Endodermal cell (in vitro differentiated cells): ENCODE data around the gene CMSS1. TPM values are rescaled to one million over a fixed set of nuclear protein-coding genes. Genes with fewer than 3 reads are reported as not detected.

Experiments
- DNase-seq: peaks from one replicate; pipeline ENCODE4 v3.0.0-alpha.2; 2017
- H3K27ac ChIP-seq: 2 replicates; pipeline ENCODE4 v1.5.1; 2013; ENCODE audit warnings: mild to moderate bottlenecking, low read depth, low read length, moderate library complexity
- H3K27me3 ChIP-seq: 2 replicates; pipeline ENCODE4 v1.6.1; 2013; ENCODE audit warnings: mild to moderate bottlenecking, low read length, moderate library complexity; ENCODE audit not compliant: insufficient read depth, control insufficient read depth, poor library complexity, severe bottlenecking
- H3K36me3 ChIP-seq: 2 replicates; pipeline ENCODE4 v1.7.0; 2013; ENCODE audit warnings: mild to moderate bottlenecking, low read length, moderate library complexity; ENCODE audit not compliant: control insufficient read depth, insufficient read depth
- H3K4me1 ChIP-seq: one replicate; pipeline ENCODE4 v1.7.0; 2013; ENCODE audit warnings: low read length; ENCODE audit not compliant: control insufficient read depth, insufficient read depth
- H3K4me3 ChIP-seq: 2 replicates; pipeline ENCODE4 v1.5.1; 2013; ENCODE audit warnings: mild to moderate bottlenecking, low read length, moderate library complexity
- H3K9ac ChIP-seq: 2 replicates; pipeline ENCODE4 v1.6.1; 2013; ENCODE audit warnings: mild to moderate bottlenecking, low read length, moderate library complexity; ENCODE audit not compliant: poor library complexity, severe bottlenecking; ENCODE audit errors: extremely low read depth
- H3K9me3 ChIP-seq: 2 replicates; pipeline ENCODE4 v1.6.1; 2013; ENCODE audit warnings: mild to moderate bottlenecking, low read length, moderate library complexity; ENCODE audit not compliant: control insufficient read depth
- H3K27ac Mint-ChIP-seq: 2 replicates; pipeline ENCODE4 v1.8.0; 2020; ENCODE audit warnings: mixed read lengths
- H3K27me3 Mint-ChIP-seq: 2 replicates; pipeline ENCODE4 v1.8.0; 2021; ENCODE audit warnings: mild to moderate bottlenecking, mixed read lengths; ENCODE audit not compliant: insufficient read depth
- H3K36me3 Mint-ChIP-seq: 2 replicates; pipeline ENCODE4 v1.8.0; 2020; ENCODE audit warnings: low read depth, mixed read lengths
- H3K4me1 Mint-ChIP-seq: 2 replicates; pipeline ENCODE4 v1.8.0; 2020; ENCODE audit warnings: mixed read lengths
- H3K4me3 Mint-ChIP-seq: 2 replicates; pipeline ENCODE4 v1.8.0; 2020; ENCODE audit warnings: mild to moderate bottlenecking, moderate library complexity, mixed read lengths
- H3K9me3 Mint-ChIP-seq: 2 replicates; pipeline ENCODE4 v1.8.0; 2020; ENCODE audit warnings: mild to moderate bottlenecking, mixed read lengths
- WGBS, 2 experiments: methylation state at CpG; one replicate each; pipeline versions ENCODE4 v1.1.5 to v1.1.7; 2013; ENCODE audit warnings: missing lambda C conversion rate in 2 of 2, mixed read lengths in 1 of 2; ENCODE audit not compliant: insufficient coverage in 1 of 2, insufficient read length in 1 of 2; 5-methylcytosine and 5-hydroxymethylcytosine counted together
- total RNA-seq, 2 donors: library from RNA; stranded (reverse); fragmentation: NEBNext Ultra II Directional in 1 of 2; extraction: Animal tissue kit (Norgen Biotek cat#: 25700) in 1 of 2; gene quantifications; 2 replicates in 1 of 2; 3 replicates in 1 of 2; pipeline ENCODE4 v1.2.1, GENCODE V29; 2021
- TF ChIP-seq, protein P1 (sequence below): fragments of 200-600 bp; sonication (generic); conservative IDR thresholded peaks from 2 replicates; pipeline ENCODE4 v1.5.0; 2021; ENCODE audit warnings: antibody characterized with exemption, mild to moderate bottlenecking

Gene CMSS1
- total RNA-seq, 2 donors from 2014 or later, result 48.5 to 50.8 TPM

DNA sequence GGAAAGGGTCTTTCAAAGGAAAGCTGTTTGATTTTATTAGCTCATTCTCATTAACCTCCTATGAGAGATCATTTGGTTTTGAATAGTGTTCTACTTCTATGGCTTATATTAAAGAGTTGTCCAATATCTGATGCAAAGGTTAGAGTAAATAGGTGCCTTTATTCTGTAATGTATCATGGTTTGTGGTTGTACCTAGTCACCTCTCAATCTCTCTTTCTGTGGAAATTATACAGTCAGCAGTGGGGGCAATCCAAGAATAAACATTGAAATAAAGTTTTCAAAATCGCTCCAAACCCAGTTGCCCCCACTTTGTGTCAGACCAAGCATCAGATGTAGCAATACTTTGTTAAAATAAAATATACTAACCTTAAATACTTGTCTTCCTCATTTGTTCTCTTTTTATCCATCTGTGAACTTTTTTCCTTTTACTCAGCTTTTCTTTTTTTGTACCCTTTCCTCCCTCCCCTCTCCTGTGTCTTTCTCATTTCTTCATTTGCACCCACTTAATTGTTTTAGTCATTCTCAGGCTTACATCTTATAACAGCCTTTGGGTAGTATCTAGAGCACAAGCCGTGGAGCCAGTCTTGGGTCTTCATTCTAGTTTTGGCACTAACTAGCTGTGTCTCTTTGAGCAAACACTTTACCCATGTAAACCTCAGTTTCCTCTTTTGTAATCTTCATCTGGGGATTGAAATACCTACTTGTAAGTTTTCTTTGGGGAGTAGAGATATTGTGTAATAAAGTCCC, 16.7 kb downstream of the CMSS1 start:
- H3K36me3 ChIP-seq, result no peaks in the 10 kb centered on the region
- Mint-ChIP-seq H3K36me3 (no peaks in the 10 kb centered on the region), H3K4me1 (no peaks in the 10 kb centered on the region), H3K9me3 (no peaks in the 10 kb centered on the region), H3K27me3 (no peaks in the 10 kb centered on the region), H3K27ac (no peak overlapping the region), H3K4me3 (no peak overlapping the region)
- no peak for DNase-seq
- no peaks in the 10 kb centered on the region for H3K9me3 ChIP-seq
- WGBS, 2 experiments, result 98 to 100% methylated on average over 2 of the region's 2 CpGs
- H3K4me1 ChIP-seq, result no peaks in the 10 kb centered on the region
- no peaks in the 10 kb centered on the region for H3K27me3 ChIP-seq
- H3K27ac ChIP-seq, result no peak overlapping the region
- TF ChIP-seq, protein P1, sequence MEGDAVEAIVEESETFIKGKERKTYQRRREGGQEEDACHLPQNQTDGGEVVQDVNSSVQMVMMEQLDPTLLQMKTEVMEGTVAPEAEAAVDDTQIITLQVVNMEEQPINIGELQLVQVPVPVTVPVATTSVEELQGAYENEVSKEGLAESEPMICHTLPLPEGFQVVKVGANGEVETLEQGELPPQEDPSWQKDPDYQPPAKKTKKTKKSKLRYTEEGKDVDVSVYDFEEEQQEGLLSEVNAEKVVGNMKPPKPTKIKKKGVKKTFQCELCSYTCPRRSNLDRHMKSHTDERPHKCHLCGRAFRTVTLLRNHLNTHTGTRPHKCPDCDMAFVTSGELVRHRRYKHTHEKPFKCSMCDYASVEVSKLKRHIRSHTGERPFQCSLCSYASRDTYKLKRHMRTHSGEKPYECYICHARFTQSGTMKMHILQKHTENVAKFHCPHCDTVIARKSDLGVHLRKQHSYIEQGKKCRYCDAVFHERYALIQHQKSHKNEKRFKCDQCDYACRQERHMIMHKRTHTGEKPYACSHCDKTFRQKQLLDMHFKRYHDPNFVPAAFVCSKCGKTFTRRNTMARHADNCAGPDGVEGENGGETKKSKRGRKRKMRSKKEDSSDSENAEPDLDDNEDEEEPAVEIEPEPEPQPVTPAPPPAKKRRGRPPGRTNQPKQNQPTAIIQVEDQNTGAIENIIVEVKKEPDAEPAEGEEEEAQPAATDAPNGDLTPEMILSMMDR, result no peak
- H3K4me3 ChIP-seq, result no peak overlapping the region
- H3K9ac ChIP-seq, result no peak overlapping the region

GRCh38 chr3:99836681-99837080, 19.0 kb downstream of the CMSS1 start:
- no peak overlapping the region for H3K27ac Mint-ChIP-seq
- no peaks in the 10 kb centered on the region for H3K4me1 Mint-ChIP-seq
- 93 to 100% methylated on average over 1 to 3 of the region's 3 CpGs for WGBS, 2 experiments

DNA sequence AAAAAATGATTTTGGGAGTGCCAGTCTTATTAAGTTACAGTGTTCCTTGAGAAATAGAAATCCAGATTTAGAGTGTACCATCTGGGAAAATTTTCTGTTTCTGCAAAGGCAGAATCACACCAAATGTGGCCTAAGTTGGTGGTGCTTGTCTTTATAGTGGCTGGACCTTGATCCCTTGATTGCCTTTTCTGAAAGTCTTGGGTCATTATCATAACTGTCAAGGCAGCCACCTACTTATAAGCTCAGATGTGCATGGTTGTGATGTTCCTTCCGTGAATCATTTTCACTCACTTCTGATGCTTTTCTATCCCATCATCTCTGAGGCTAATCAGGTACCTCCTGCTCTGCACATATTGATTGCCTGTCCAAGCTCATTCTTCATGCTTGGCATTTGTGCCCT, 20.1 kb downstream of the CMSS1 start:
- Mint-ChIP-seq H3K4me3 (no peak overlapping the region), H3K27ac (no peak overlapping the region)
- 82 to 92% methylated on average over 1 of the region's 1 CpG for WGBS, 2 experiments

More at GRCh38 chr3:99836681-99837080, 19.0 kb downstream of the CMSS1 start:
- Histone ChIP-seq H3K9me3 (no peaks in the 10 kb centered on the region), H3K4me3 (no peak overlapping the region), H3K4me1 (no peaks in the 10 kb centered on the region), H3K36me3 (no peaks in the 10 kb centered on the region), H3K27ac (no peak overlapping the region), H3K9ac (no peak overlapping the region), H3K27me3 (no peaks in the 10 kb centered on the region)
- no peaks in the 10 kb centered on the region for H3K36me3 Mint-ChIP-seq
- no peak for DNase-seq
- no peaks in the 10 kb centered on the region for H3K27me3 Mint-ChIP-seq
- TF ChIP-seq, protein P1, result no peak
- H3K9me3 Mint-ChIP-seq, result no peaks in the 10 kb centered on the region
- H3K4me3 Mint-ChIP-seq, result no peak overlapping the region

More for the DNA sequence above, 20.1 kb downstream of the CMSS1 start:
- no peak overlapping the region for H3K4me3 ChIP-seq
- H3K9me3 ChIP-seq, result no peaks in the 10 kb centered on the region
- H3K36me3 ChIP-seq, result no peaks in the 10 kb centered on the region
- DNase-seq, result no peak
- TF ChIP-seq, protein P1, result no peak
- no peaks in the 10 kb centered on the region for H3K9me3 Mint-ChIP-seq
- H3K27ac ChIP-seq, result no peak overlapping the region
- H3K27me3 ChIP-seq, result no peaks in the 10 kb centered on the region
- no peaks in the 10 kb centered on the region for H3K4me1 Mint-ChIP-seq
- H3K4me1 ChIP-seq, result no peaks in the 10 kb centered on the region
- H3K36me3 Mint-ChIP-seq, result no peaks in the 10 kb centered on the region
- no peak overlapping the region for H3K9ac ChIP-seq
- no peaks in the 10 kb centered on the region for H3K27me3 Mint-ChIP-seq
